Measurements from ENCODE around the gene KIF2C. TPM values are rescaled to one million over a fixed set of nuclear protein-coding genes. Genes with fewer than 3 reads are reported as not detected.

The KIF2C gene
- total RNA-seq, 1 experiment from 2014 or later, result 69.4 TPM

DNA sequence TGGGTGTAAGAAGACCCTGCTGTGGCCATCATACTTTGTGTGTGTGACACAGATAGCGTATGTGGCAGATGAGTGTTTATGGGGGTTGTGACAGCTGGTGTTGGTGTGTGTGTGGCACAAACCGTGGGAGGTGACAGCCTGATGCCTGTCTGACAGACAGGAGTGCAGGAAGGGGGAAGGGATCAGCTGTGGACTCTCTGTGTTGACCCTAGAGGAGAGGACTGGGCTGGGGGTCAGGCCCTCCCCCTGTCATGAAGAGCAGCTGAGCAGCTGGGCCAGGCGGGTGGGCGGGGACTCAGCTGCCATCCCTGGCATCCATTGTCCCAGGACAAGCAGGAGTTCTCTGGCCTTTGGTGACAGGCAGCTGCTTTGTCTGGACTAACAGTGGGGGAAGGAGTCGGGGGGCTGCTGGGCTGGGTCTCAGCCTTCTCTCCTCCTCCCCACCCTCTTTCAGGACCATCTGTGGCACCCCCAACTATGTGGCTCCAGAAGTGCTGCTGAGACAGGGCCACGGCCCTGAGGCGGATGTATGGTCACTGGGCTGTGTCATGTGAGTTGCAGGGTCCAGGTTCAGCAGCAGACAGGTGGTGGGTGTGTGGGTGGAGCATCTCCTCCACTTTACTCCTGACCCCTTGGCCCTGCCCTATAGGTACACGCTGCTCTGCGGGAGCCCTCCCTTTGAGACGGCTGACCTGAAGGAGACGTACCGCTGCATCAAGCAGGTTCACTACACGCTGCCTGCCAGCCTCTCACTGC, 62.8 kb downstream of the KIF2C start:
- CTCF ChIA-PET, result no interaction called here
- intact Hi-C loops (cut with micrococcal nuclease; ENCODE audit: unreplicated experiment), result no loop called here

DNA sequence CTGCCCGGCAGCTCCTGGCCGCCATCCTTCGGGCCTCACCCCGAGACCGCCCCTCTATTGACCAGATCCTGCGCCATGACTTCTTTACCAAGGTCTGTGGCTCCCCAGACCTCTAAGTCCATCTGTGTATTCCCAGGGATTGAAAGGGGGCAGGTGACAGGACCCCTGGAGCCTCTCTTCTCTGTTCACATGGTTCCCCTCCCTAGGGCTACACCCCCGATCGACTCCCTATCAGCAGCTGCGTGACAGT, 63.4 kb downstream of the KIF2C start:
- ATAC-seq (no peak), DNase-seq (ENCODE audit: low read depth, low spot score) (no peak)
- H3K4me1 ChIP-seq (ENCODE audit: control insufficient read depth, insufficient read depth, low read length), result peaks cover 37% of the 10 kb centered on the region
- H3K27me3 ChIP-seq (ENCODE audit: control insufficient read depth, insufficient read depth, low read length), result no peaks in the 10 kb centered on the region
- in situ Hi-C loops (cut with HindIII; ENCODE audit: low pct_unique_long_range_greater_than_20kb, low sequenced_read_pairs) (no loop called here), intact Hi-C loops (cut with micrococcal nuclease; ENCODE audit: unreplicated experiment) (no loop called here)
- POLR2A ChIA-PET, result no interaction called here
- no peak overlapping the region for H3K4me3 ChIP-seq (ENCODE audit: low read depth in 2 of 2, low read length in 2 of 2)
- H3K27ac ChIP-seq (ENCODE audit: low read length), result no peak overlapping the region
- no peaks in the 10 kb centered on the region; the same call in 1 of the 2 replicates for H3K36me3 ChIP-seq (ENCODE audit: control insufficient read depth, insufficient read depth, low read length)
- CTCF ChIA-PET, result no interaction called here
- TF ChIP-seq, protein P1, sequence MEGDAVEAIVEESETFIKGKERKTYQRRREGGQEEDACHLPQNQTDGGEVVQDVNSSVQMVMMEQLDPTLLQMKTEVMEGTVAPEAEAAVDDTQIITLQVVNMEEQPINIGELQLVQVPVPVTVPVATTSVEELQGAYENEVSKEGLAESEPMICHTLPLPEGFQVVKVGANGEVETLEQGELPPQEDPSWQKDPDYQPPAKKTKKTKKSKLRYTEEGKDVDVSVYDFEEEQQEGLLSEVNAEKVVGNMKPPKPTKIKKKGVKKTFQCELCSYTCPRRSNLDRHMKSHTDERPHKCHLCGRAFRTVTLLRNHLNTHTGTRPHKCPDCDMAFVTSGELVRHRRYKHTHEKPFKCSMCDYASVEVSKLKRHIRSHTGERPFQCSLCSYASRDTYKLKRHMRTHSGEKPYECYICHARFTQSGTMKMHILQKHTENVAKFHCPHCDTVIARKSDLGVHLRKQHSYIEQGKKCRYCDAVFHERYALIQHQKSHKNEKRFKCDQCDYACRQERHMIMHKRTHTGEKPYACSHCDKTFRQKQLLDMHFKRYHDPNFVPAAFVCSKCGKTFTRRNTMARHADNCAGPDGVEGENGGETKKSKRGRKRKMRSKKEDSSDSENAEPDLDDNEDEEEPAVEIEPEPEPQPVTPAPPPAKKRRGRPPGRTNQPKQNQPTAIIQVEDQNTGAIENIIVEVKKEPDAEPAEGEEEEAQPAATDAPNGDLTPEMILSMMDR (IDR thresholded peaks at IDR 0.05), result no peak
- TF ChIP-seq TCF7L2 (IDR thresholded peaks at IDR 0.05; ENCODE audit: low read depth, low read length), result no peak
- TF ChIP-seq POLR2AphosphoS5 (IDR thresholded peaks at IDR 0.05; ENCODE audit: low read depth, low read length), result no peak
- TF ChIP-seq SIN3A (IDR thresholded peaks at IDR 0.05; ENCODE audit: borderline replicate concordance, insufficient read depth, low read depth, low read length), result no peak
- TF ChIP-seq, protein P2, sequence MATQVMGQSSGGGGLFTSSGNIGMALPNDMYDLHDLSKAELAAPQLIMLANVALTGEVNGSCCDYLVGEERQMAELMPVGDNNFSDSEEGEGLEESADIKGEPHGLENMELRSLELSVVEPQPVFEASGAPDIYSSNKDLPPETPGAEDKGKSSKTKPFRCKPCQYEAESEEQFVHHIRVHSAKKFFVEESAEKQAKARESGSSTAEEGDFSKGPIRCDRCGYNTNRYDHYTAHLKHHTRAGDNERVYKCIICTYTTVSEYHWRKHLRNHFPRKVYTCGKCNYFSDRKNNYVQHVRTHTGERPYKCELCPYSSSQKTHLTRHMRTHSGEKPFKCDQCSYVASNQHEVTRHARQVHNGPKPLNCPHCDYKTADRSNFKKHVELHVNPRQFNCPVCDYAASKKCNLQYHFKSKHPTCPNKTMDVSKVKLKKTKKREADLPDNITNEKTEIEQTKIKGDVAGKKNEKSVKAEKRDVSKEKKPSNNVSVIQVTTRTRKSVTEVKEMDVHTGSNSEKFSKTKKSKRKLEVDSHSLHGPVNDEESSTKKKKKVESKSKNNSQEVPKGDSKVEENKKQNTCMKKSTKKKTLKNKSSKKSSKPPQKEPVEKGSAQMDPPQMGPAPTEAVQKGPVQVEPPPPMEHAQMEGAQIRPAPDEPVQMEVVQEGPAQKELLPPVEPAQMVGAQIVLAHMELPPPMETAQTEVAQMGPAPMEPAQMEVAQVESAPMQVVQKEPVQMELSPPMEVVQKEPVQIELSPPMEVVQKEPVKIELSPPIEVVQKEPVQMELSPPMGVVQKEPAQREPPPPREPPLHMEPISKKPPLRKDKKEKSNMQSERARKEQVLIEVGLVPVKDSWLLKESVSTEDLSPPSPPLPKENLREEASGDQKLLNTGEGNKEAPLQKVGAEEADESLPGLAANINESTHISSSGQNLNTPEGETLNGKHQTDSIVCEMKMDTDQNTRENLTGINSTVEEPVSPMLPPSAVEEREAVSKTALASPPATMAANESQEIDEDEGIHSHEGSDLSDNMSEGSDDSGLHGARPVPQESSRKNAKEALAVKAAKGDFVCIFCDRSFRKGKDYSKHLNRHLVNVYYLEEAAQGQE (IDR thresholded peaks at IDR 0.05; ENCODE audit: insufficient read depth in 1 of 2, low read depth in 2 of 2, low read length in 1 of 2), result no peak
- no TSS peak for BruUV-seq (replicated peaks)
- H3K9me3 ChIP-seq (ENCODE audit: control insufficient read depth, insufficient read depth, low read depth, low read length), result no peaks in the 10 kb centered on the region

More for the DNA sequence above, 62.8 kb downstream of the KIF2C start:
- Histone ChIP-seq H3K27me3 (ENCODE audit: control insufficient read depth, insufficient read depth, low read length) (no peaks in the 10 kb centered on the region), H3K4me1 (ENCODE audit: control insufficient read depth, insufficient read depth, low read length) (peaks cover 32% of the 10 kb centered on the region), H3K9me3 (ENCODE audit: control insufficient read depth, insufficient read depth, low read depth, low read length) (no peaks in the 10 kb centered on the region), H3K36me3 (ENCODE audit: control insufficient read depth, insufficient read depth, low read length) (no peaks in the 10 kb centered on the region; the same call in 1 of the 2 replicates), H3K4me3 (ENCODE audit: low read depth in 2 of 2, low read length in 2 of 2) (peak overlapping the region; percentile 56 to 83), H3K27ac (ENCODE audit: low read length) (no peak overlapping the region)
- ATAC-seq (no peak), DNase-seq (ENCODE audit: low read depth, low spot score) (no peak)
- in situ Hi-C loops (cut with HindIII; ENCODE audit: low pct_unique_long_range_greater_than_20kb, low sequenced_read_pairs), result no loop called here
- TF ChIP-seq TCF7L2 (IDR thresholded peaks at IDR 0.05; ENCODE audit: low read depth, low read length) (no peak), POLR2AphosphoS5 (IDR thresholded peaks at IDR 0.05; ENCODE audit: low read depth, low read length) (no peak), SIN3A (IDR thresholded peaks at IDR 0.05; ENCODE audit: borderline replicate concordance, insufficient read depth, low read depth, low read length) (no peak)
- TF ChIP-seq, protein P2 (IDR thresholded peaks at IDR 0.05; ENCODE audit: insufficient read depth in 1 of 2, low read depth in 2 of 2, low read length in 1 of 2), result no peak
- TF ChIP-seq, protein P1 (IDR thresholded peaks at IDR 0.05), result no peak
- POLR2A ChIA-PET, result no interaction called here
- BruUV-seq (replicated peaks), result no TSS peak

All from Panc1 (cell line).